GM12864 (cell line): ENCODE data around the gene NACA2.

Experiments used
- DNase-seq: peaks from one replicate; pipeline ENCODE4 v3.0.0-alpha.2; 2011; ENCODE audit warnings: low read depth
- H3K4me3 ChIP-seq: 2 replicates; pipeline ENCODE4 v1.5.1; 2011; ENCODE audit warnings: mild to moderate bottlenecking, low read depth, low read length, control low read depth
- CTCF ChIP-seq: IDR thresholded peaks from 2 replicates; pipeline ENCODE4 v1.5.1; 2011; ENCODE audit warnings: low read depth, mild to moderate bottlenecking, moderate library complexity, low read length, control low read depth, inconsistent platforms; ENCODE audit errors: missing control alignments

Gene NACA2

DNA sequence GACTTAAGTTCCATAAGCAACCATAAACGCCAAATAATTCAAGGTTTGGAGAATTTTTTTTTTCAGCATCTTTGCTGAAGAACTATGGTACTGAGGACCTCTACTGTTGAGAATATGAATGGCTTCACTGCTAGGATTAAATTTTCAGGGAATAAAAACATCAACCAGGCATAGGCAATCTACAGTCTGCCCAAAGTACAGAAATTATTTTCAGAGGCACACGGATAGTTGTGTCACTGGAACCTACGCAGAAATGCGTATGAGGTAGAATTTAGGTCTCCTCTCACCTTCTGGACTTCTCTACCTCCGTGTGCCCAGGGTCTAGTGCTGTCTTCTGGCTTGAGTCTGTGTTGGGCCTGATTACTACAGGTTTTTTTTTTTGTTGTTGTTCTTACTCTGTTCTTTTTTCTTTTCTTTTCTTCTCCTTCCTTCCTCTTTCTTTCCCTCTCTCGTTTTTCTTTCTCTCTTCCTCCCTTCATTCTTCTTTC lies 39.7 kb downstream of the NACA2 start:
- no peak for DNase-seq

DNA sequence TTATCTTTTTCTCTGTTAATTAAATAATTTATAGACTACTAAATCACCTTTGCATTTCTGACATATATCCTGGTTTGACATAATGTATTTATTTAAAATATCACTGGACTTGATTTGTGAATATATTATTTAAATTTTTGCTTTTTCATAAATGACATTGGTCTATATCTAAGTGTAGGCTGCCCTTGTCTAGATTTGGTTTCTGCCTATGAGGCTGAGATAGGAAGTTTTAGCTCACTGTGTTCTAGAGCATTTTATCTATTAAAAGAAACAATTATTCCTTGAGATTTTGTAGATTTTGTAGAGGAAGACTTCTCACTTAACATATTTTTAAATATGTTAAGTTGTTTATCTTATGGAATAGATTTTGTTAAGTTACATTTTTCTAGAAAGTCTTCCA lies 43.9 kb downstream of the NACA2 start:
- no peak for TF ChIP-seq CTCF
- H3K4me3 ChIP-seq: no peak overlapping the region
- no peak for DNase-seq

More for the DNA sequence above, 39.7 kb downstream of the NACA2 start:
- peak; percentile 47 for TF ChIP-seq CTCF
- no peak overlapping the region for H3K4me3 ChIP-seq

DNA sequence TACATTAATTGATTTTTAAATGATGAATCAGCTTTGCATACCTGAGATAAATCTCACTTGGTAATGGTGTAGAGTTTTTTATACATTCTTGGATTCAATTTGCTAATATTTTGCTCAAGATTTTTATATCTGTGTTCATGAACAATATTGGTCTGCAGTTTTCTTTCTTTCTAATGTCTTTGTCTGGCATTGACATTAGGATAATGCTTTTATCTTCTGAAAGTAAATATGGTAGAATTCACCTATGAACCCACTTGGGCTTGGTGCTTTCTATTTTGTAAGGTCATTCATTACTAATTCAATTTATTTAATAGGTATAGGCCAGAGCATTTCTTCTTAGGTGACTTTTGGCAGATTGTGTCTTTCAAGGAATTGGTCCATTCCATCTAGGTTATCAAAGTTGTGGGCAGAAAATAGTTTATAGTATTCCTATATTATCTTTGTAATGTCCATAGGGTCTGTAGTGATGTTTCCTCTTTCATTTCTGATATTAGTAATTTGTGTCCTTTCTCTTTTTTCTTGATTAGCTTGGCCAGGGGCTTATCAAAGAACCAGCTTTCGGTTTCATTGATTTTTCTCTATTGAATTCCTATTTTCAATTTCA lies 45.6 kb downstream of the NACA2 start:
- DNase-seq: no peak
- no peak overlapping the region for H3K4me3 ChIP-seq
- TF ChIP-seq CTCF: no peak

DNA sequence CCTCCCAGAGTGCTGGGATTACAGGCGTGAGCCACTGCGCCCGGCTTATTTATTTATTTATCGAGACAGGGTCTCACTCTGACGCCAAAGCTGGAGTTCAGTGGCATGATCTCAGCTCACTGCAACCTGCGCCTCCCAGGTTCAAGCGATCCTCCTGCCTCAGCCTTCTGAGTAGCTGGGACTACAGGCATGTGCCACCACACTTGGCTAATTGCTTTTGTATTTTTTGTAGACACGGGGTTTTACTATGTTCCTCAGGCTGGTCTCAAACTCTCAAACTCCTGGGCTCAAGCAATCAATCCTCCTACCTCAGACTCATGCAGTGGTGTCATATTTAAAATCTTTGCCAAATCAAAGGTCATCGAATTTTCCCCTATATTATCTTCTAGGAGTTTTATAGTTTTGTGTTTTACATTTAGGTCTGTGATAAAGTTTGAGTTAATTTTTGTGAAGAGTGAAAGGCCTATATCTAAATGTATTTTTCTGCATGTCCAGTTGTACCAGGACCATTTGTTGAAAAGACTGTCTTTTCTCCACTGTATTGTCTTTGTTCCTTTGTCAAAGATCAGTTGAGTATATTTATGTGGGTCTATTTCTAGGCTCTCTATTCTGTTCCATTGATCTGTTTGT lies 47.1 kb downstream of the NACA2 start:
- no peak for DNase-seq
- TF ChIP-seq CTCF: no peak
- H3K4me3 ChIP-seq: no peak overlapping the region

DNA sequence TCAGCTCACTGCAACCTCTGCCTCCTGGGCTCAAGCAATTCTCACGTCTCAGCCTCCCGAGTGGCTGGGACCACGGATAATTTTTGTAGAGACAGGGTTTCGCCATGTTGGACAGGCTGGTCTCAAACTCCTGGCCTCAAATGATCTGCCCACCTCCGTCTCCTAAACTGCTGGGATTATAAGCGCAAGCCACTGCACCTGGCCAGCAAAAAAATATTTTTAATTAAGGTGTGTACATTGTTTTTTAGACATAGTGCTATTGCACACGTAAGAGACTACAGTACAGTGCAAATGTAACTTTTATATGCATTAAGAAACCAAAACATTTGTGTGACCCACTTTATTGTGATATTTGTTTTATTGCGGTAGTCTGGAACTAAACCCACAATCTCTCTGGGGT lies 49.0 kb downstream of the NACA2 start:
- TF ChIP-seq CTCF: no peak
- H3K4me3 ChIP-seq: no peak overlapping the region
- no peak for DNase-seq

GRCh38 chr17:61540874-61541273 lies 50.1 kb downstream of the NACA2 start:
- DNase-seq: no peak
- no peak overlapping the region for H3K4me3 ChIP-seq
- no peak for TF ChIP-seq CTCF
